CD14-positive monocyte (primary cell): ENCODE results near the gene EML3. TPM values are rescaled to one million over a fixed set of nuclear protein-coding genes. Genes with fewer than 3 reads are reported as not detected.
A peak's percentile ranks its signal among the peaks of the same experiment; 100 is the strongest.

ENCODE experiments used
- DNase-seq, 3 donors: peaks; one replicate each; pipeline ENCODE4 v3.0.0-alpha.2; 2011 to 2022
- H2AFZ ChIP-seq: 2 replicates; pipeline ENCODE4 v1.6.0; 2012; ENCODE audit warnings: mild to moderate bottlenecking, low read depth, low read length, inconsistent platforms; ENCODE audit not compliant: insufficient read depth, poor library complexity, severe bottlenecking
- H3K27ac ChIP-seq, 2 donors: 1 replicate in 1 of 2; 2 replicates in 1 of 2; pipeline ENCODE4 v1.5.1; 2012 to 2013; ENCODE audit warnings: low read length in 2 of 2, control low read depth in 1 of 2, inconsistent platforms in 1 of 2, low read depth in 1 of 2, mild to moderate bottlenecking in 1 of 2
- H3K27me3 ChIP-seq, 2 donors: one replicate each; pipeline versions ENCODE4 v1.6.0 to v1.6.1; 2011 to 2013; ENCODE audit warnings: low read length in 2 of 2; ENCODE audit not compliant: control insufficient read depth in 2 of 2, insufficient read depth in 2 of 2
- H3K36me3 ChIP-seq, 2 donors: replicated peaks in 1 of 2; 1 replicate in 1 of 2; 2 replicates in 1 of 2; pipeline versions ENCODE4 v1.5.1 to v1.6.1; 2012 to 2013; ENCODE audit warnings: low read length in 2 of 2, control low read depth in 1 of 2, inconsistent platforms in 1 of 2, mild to moderate bottlenecking in 1 of 2; ENCODE audit not compliant: insufficient read depth in 2 of 2, control insufficient read depth in 1 of 2
- H3K4me1 ChIP-seq, 2 donors: 1 replicate in 1 of 2; 2 replicates in 1 of 2; pipeline versions ENCODE4 v1.5.1 to v1.6.1; 2012 to 2013; ENCODE audit warnings: low read length in 2 of 2, control low read depth in 1 of 2, inconsistent platforms in 1 of 2, mild to moderate bottlenecking in 1 of 2, moderate library complexity in 1 of 2; ENCODE audit not compliant: insufficient read depth in 2 of 2, control insufficient read depth in 1 of 2
- H3K4me2 ChIP-seq: replicated peaks from 2 replicates; pipeline ENCODE3; 2012; ENCODE audit warnings: low read length, moderate library complexity, mild to moderate bottlenecking; ENCODE audit not compliant: poor library complexity, severe bottlenecking; ENCODE audit errors: extremely low read depth
- H3K4me3 ChIP-seq, 3 experiments: fragments of 200-600 bp in 1 of 3; sonication (generic) in 1 of 3; replicated peaks in 1 of 3; 1 replicate in 2 of 3; 2 replicates in 1 of 3; pipeline ENCODE4 v1.5.1; 2011 to 2013; ENCODE audit warnings: low read length in 3 of 3, mild to moderate bottlenecking in 3 of 3, control low read depth in 2 of 3, low read depth in 2 of 3, inconsistent platforms in 1 of 3, moderate library complexity in 1 of 3
- H3K79me2 ChIP-seq: 2 replicates; pipeline ENCODE4 v1.6.0; 2012; ENCODE audit warnings: mild to moderate bottlenecking, control low read depth, inconsistent platforms, low read length, moderate library complexity; ENCODE audit not compliant: insufficient read depth
- H3K9ac ChIP-seq: 2 replicates; pipeline ENCODE4 v1.6.0; 2017; ENCODE audit warnings: low read length, mild to moderate bottlenecking; ENCODE audit not compliant: insufficient read depth, poor library complexity, severe bottlenecking
- H3K9me3 ChIP-seq, 2 donors: replicated peaks in 1 of 2; 1 replicate in 1 of 2; 2 replicates in 1 of 2; pipeline versions ENCODE4 v1.5.1 to v1.6.1; 2012 to 2013; ENCODE audit warnings: low read length in 2 of 2, control low read depth in 1 of 2; ENCODE audit not compliant: control insufficient read depth in 1 of 2, insufficient read depth in 1 of 2
- H4K20me1 ChIP-seq: 2 replicates; pipeline ENCODE4 v1.6.0; 2012; ENCODE audit warnings: mild to moderate bottlenecking, low read length, control low read depth, moderate library complexity; ENCODE audit not compliant: insufficient read depth
- H3K27ac Mint-ChIP-seq, 7 donors: one replicate each; pipeline ENCODE4 v1.8.0; 2020; ENCODE audit warnings: mild to moderate bottlenecking in 7 of 7, mixed read lengths in 7 of 7, moderate library complexity in 6 of 7, inconsistent platforms in 2 of 7
- H3K27me3 Mint-ChIP-seq, 3 donors: one replicate each; pipeline ENCODE4 v1.8.0; 2021 to 2022; ENCODE audit warnings: low read depth in 3 of 3, mild to moderate bottlenecking in 3 of 3, mixed read lengths in 3 of 3, moderate library complexity in 3 of 3, inconsistent platforms in 1 of 3
- H3K36me3 Mint-ChIP-seq, 2 donors: one replicate each; pipeline ENCODE4 v1.8.0; 2020; ENCODE audit warnings: mixed read lengths in 2 of 2, inconsistent platforms in 1 of 2, mild to moderate bottlenecking in 1 of 2
- H3K4me1 Mint-ChIP-seq: one replicate; pipeline ENCODE4 v1.8.0; 2020; ENCODE audit warnings: mild to moderate bottlenecking, mixed read lengths
- H3K4me3 Mint-ChIP-seq, 2 donors: one replicate each; pipeline ENCODE4 v1.8.0; 2020; ENCODE audit warnings: mild to moderate bottlenecking in 2 of 2, mixed read lengths in 2 of 2, moderate library complexity in 1 of 2
- H3K9me3 Mint-ChIP-seq, 7 donors: one replicate each; pipeline ENCODE4 v1.8.0; 2020 to 2022; ENCODE audit warnings: mixed read lengths in 7 of 7, mild to moderate bottlenecking in 6 of 7, moderate library complexity in 6 of 7, inconsistent platforms in 2 of 7
- CTCF ChIP-seq: fragments of 200-600 bp; IDR thresholded peaks from one replicate; pipeline ENCODE4 v1.8.0; 2022; ENCODE audit warnings: antibody characterized with exemption, mild to moderate bottlenecking
- WGBS: methylation state at CpG from one replicate; pipeline ENCODE4 v1.1.5; 2013; ENCODE audit warnings: missing lambda C conversion rate; ENCODE audit not compliant: insufficient coverage; 5-methylcytosine and 5-hydroxymethylcytosine counted together
- intact Hi-C, 2 donors: fragments of 100-400 bp; cut with micrococcal nuclease; formaldehyde crosslinking; loops; one replicate each; pipeline versions ENCODE4 v1.15.0 to v1.15.1; 2023
- polyA plus RNA-seq, 3 donors: library from polyadenylated mRNA; depleted of rRNA in 1 of 3; unstranded in 2 of 3; stranded (reverse) in 1 of 3; fragments of 300-500 nt in 2 of 3; fragments of >200 nt in 1 of 3; fragmentation: Illumina TruSeq in 2 of 3; gene quantifications; 1 replicate in 2 of 3; 2 replicates in 1 of 3; pipeline ENCODE4 v1.2.3, GENCODE V29; 2012 to 2021

EML3 gene
- polyA plus RNA-seq, 3 donors, result 7.2 to 131 (median 10.6) TPM

DNA sequence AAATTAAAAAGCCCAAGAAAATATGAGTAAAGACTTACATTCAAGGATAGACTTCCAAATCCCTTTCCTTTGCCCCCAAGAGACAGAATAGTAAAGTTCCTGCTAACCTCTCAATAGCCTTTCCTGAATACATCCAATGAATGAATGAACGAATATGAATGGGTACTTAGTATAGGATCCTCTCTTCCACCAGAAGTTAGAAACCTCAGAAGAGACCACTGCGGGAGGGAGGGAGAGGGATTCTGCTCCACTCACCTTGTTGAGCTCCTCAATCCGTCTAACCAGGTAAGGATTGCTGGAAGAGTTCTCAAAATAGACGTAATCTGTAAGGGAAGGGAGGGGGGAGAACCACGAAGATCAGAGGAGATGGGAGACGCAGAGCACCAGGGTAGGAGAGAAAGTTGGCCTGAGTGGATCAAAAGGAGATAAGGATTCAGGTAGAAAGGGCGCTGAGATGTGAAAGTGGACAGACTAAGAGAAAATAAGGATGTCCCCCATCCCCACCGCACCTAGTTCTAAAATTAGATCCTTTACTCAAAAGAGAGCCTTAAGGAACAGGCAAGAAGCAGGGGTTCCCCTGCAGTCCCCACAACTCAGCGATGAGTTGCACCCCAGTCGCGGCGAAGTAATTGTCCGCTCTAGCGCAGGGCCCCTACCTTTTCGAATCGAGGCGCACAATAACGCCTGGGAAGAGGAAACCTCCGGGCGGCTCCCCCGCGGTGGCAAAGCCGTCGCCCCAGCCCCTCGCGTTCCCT, 12.0 kb downstream of the EML3 start:
- Histone ChIP-seq H4K20me1 (peaks cover 47% of the 10 kb centered on the region), H3K27ac (peak overlapping the region; percentile 79 to 86), H3K36me3 (peaks cover 44 to 53% of the 10 kb centered on the region in 2 donors), H3K9ac (peak overlapping the region; percentile 97), H3K79me2 (peaks cover 43% of the 10 kb centered on the region), H2AFZ (peak overlapping the region; percentile 93), H3K9me3 (no peaks in the 10 kb centered on the region), H3K4me2 (peak overlapping the region; percentile 98), H3K4me1 (peaks cover 39 to 49% of the 10 kb centered on the region in 2 donors), H3K4me3 (peak overlapping the region; percentile 81 to 98 (median 93)), H3K27me3 (no peaks in the 10 kb centered on the region)
- intact Hi-C loops, result loop anchor here in 1 of 2 donors (5.0 kb wide), 1 partner anchor 47 kb away; the partner anchor contains the start of gene GANAB
- Mint-ChIP-seq H3K4me3 (peak overlapping the region; percentile 92 to 96), H3K9me3 (no peaks in the 10 kb centered on the region), H3K27ac (peak overlapping the region; percentile 82 to 91 (median 87)), H3K36me3 (peaks cover 61 to 65% of the 10 kb centered on the region in 2 donors), H3K27me3 (no peaks in the 10 kb centered on the region), H3K4me1 (peaks cover 51% of the 10 kb centered on the region)
- DNase-seq, result peak in 1 of 3 donors; percentile 10
- WGBS, result 0% methylated on average over 22 of the region's 26 CpGs
- no peak for TF ChIP-seq CTCF

- intact Hi-C loops, result loop anchor here (5.0 to 10.0 kb wide), 4 partner anchors 47 to 265 kb away; partner anchors contain the start of genes BSCL2 (in 2 of the 2), GNG3 (in 2 of the 2), GANAB (in 1 of the 2) and TMEM179B (in 1 of the 2)
- Histone ChIP-seq H4K20me1 (peaks cover 52% of the 10 kb centered on the region), H3K4me2 (peak overlapping the region; percentile 98), H3K27me3 (no peaks in the 10 kb centered on the region), H3K79me2 (peaks cover 43% of the 10 kb centered on the region), H3K9ac (peak overlapping the region; percentile 97), H2AFZ (no peak overlapping the region), H3K27ac (peak overlapping the region in 1 of 2 donors; percentile 86), H3K36me3 (peaks cover 45 to 53% of the 10 kb centered on the region in 2 donors), H3K9me3 (no peaks in the 10 kb centered on the region), H3K4me1 (peaks cover 39 to 49% of the 10 kb centered on the region in 2 donors), H3K4me3 (peak overlapping the region; percentile 81 to 98 (median 93))
- Mint-ChIP-seq H3K27me3 (no peaks in the 10 kb centered on the region), H3K27ac (peak overlapping the region; percentile 76 to 92 (median 88)), H3K4me3 (peak overlapping the region; percentile 92 to 96), H3K9me3 (no peaks in the 10 kb centered on the region), H3K4me1 (peaks cover 51% of the 10 kb centered on the region), H3K36me3 (peaks cover 61 to 65% of the 10 kb centered on the region in 2 donors)
- DNase-seq, result no peak
- 78% methylated on average over 2 of the region's 5 CpGs for WGBS
- no peak for TF ChIP-seq CTCF
Measured at GRCh38 chr11:62599901-62600300, 12.7 kb downstream of the EML3 start.
